Measurements from ENCODE around the gene SLC17A3. TPM values are rescaled to one million over a fixed set of nuclear protein-coding genes. Genes with fewer than 3 reads are reported as not detected.

SLC17A3 gene
- total RNA-seq, 1 donor from 2014 or later = not detected

DNA sequence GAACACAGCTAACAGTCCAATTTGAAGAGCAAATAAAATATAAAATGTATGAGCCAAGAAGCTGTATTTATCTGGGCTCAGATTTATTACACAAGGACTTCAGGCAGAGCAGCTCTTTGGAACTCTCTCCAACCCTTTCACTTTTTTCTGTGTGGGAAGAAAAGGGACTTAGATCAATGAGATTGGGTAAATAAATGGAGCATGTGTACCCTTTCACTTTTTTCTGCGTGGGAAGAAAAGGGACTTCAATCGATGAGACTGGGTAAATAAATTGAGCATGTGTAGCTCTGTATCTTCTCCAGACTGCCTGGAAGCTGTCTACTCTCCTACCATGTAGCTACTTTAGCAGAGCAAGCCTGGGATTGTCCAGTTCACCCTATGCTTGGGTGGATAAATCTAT, 10.7 kb downstream of the SLC17A3 start:
- TF ChIP-seq, protein P1, sequence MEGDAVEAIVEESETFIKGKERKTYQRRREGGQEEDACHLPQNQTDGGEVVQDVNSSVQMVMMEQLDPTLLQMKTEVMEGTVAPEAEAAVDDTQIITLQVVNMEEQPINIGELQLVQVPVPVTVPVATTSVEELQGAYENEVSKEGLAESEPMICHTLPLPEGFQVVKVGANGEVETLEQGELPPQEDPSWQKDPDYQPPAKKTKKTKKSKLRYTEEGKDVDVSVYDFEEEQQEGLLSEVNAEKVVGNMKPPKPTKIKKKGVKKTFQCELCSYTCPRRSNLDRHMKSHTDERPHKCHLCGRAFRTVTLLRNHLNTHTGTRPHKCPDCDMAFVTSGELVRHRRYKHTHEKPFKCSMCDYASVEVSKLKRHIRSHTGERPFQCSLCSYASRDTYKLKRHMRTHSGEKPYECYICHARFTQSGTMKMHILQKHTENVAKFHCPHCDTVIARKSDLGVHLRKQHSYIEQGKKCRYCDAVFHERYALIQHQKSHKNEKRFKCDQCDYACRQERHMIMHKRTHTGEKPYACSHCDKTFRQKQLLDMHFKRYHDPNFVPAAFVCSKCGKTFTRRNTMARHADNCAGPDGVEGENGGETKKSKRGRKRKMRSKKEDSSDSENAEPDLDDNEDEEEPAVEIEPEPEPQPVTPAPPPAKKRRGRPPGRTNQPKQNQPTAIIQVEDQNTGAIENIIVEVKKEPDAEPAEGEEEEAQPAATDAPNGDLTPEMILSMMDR (IDR thresholded peaks at IDR 0.05) = no peak
- intact Hi-C loops (cut with DNase I) = no loop called here
- Histone ChIP-seq H3K27me3 (no peaks in the 10 kb centered on the region), H3K4me1 (no peaks in the 10 kb centered on the region), H3K4me3 (no peak overlapping the region), H3K9me3 (no peaks in the 10 kb centered on the region), H3K36me3 (no peaks in the 10 kb centered on the region), H3K27ac (no peak overlapping the region)
- DNase-seq (ENCODE audit: low spot score in 2 of 2) = no peak

- TF ChIP-seq, protein P1 (IDR thresholded peaks at IDR 0.05) = no peak
- intact Hi-C loops (cut with DNase I) = no loop called here
- no peaks in the 10 kb centered on the region for H3K4me1 ChIP-seq
- no peaks in the 10 kb centered on the region for H3K36me3 ChIP-seq
- no peaks in the 10 kb centered on the region for H3K9me3 ChIP-seq
- no peak for DNase-seq (ENCODE audit: low spot score in 2 of 2)
- no peak overlapping the region for H3K27ac ChIP-seq
- H3K27me3 ChIP-seq = no peaks in the 10 kb centered on the region
- no peak overlapping the region for H3K4me3 ChIP-seq
Measured at GRCh38 chr6:25862199-25862598, 11.8 kb downstream of the SLC17A3 start.

DNA sequence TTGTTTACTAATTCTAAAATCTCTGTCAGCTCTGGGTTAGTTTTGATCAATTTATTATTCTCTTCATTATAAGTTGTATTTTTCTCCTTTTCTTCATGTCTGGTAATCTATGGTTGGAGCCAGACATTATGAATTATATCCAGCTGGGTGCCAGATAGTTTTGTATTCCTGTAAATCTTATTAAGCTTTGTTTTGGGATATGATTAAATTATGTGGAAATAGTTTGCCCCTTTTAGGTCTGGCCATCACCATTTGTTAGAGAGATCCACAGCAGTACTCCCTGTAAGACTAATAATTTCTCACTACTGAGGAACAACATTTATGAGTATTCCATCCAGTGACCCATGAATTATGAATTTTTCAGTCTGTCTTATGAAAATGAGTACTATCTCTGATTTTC, 21.3 kb downstream of the SLC17A3 start:
- Histone ChIP-seq H3K4me1 (no peaks in the 10 kb centered on the region), H3K27ac (no peak overlapping the region), H3K9me3 (no peaks in the 10 kb centered on the region), H3K36me3 (no peaks in the 10 kb centered on the region), H3K27me3 (no peaks in the 10 kb centered on the region), H3K4me3 (no peak overlapping the region)
- TF ChIP-seq, protein P1 (IDR thresholded peaks at IDR 0.05) = no peak
- intact Hi-C loops (cut with DNase I) = no loop called here
- no peak for DNase-seq (ENCODE audit: low spot score in 2 of 2)

DNA sequence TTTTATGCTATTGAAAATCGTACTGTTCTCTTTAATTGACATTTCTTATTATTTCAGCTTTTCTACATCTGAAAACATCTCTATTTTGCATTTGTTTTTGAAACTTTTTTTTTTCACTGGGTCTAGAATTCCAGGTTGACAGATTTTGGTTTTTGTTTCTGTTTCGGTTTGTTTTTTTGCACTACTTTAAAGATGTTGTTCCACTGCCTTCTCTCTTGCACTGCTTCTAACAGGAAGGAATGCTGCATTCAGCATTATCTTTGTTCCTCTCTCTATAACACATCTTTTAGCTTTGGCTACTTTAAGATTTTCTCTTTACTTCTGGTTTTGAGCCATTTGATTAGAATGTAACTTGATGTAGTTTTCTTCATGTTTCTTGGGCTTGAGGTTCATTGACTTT, 22.1 kb downstream of the SLC17A3 start:
- Histone ChIP-seq H3K27me3 (no peaks in the 10 kb centered on the region), H3K36me3 (no peaks in the 10 kb centered on the region), H3K27ac (no peak overlapping the region), H3K4me3 (no peak overlapping the region), H3K4me1 (no peaks in the 10 kb centered on the region), H3K9me3 (no peaks in the 10 kb centered on the region)
- TF ChIP-seq, protein P1 (IDR thresholded peaks at IDR 0.05) = no peak
- DNase-seq (ENCODE audit: low spot score in 2 of 2) = no peak
- intact Hi-C loops (cut with DNase I) = no loop called here

GRCh38 chr6:25844518-25844917, 29.5 kb downstream of the SLC17A3 start:
- Histone ChIP-seq H3K27me3 (no peaks in the 10 kb centered on the region), H3K4me3 (no peak overlapping the region), H3K36me3 (no peaks in the 10 kb centered on the region), H3K4me1 (no peaks in the 10 kb centered on the region), H3K27ac (no peak overlapping the region), H3K9me3 (peaks cover 0 to 2% of the 10 kb centered on the region in 2 donors)
- no peak for DNase-seq (ENCODE audit: low spot score in 2 of 2)
- intact Hi-C loops (cut with DNase I) = no loop called here
- TF ChIP-seq, protein P1 (IDR thresholded peaks at IDR 0.05) = no peak

DNA sequence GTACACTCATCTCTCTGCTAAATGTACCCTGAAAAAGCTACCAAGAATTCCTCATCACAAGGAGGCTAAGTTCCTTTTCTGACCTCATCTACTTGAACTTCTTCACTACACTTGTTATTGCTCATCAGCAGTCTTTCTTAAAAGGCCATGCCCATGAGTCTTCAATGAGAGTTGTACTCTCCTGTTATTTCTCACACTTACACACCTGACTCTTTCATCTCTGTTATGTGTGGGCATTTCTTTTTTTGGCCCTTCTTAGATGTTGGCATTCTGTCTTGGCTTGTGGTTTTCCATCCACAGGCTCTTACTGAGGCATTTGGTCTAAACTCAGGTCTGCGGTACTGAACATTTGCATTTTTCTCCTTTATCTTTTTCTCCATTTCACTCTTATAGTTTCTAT, 31.5 kb downstream of the SLC17A3 start:
- Histone ChIP-seq H3K36me3 (no peaks in the 10 kb centered on the region), H3K4me3 (no peak overlapping the region), H3K9me3 (peaks cover 0 to 2% of the 10 kb centered on the region in 2 donors), H3K27ac (no peak overlapping the region), H3K4me1 (no peaks in the 10 kb centered on the region), H3K27me3 (no peaks in the 10 kb centered on the region)
- TF ChIP-seq, protein P1 (IDR thresholded peaks at IDR 0.05) = no peak
- no peak for DNase-seq (ENCODE audit: low spot score in 2 of 2)
- intact Hi-C loops (cut with DNase I) = no loop called here
